ENCODE results near the gene SGO1. TPM values are rescaled to one million over a fixed set of nuclear protein-coding genes. Genes with fewer than 3 reads are reported as not detected.
"Not testable (repeated sequence)": the region's sequence is repeated elsewhere in the genome, so short reads cannot be mapped to it uniquely, and the experiment has no call there.

SGO1 gene
- total RNA-seq, 1 donor from 2014 or later: 10.3 TPM

GRCh38 chr3:20218215-20218614 is 32.2 kb upstream of the SGO1 start:
- no peak for TF ChIP-seq CTCF (conservative IDR thresholded peaks at IDR 0.05; ENCODE audit: low read depth, low read length)
- H3K4me3 ChIP-seq (ENCODE audit: low read depth, low read length): no peak overlapping the region
- DNase-seq (ENCODE audit: low read depth): no peak

- no peak for DNase-seq (ENCODE audit: low read depth)
- no peak for TF ChIP-seq CTCF (conservative IDR thresholded peaks at IDR 0.05; ENCODE audit: low read depth, low read length)
- no peak overlapping the region for H3K4me3 ChIP-seq (ENCODE audit: low read depth, low read length)
Measured at GRCh38 chr3:20215636-20216035, 29.6 kb upstream of the SGO1 start.

- H3K4me3 ChIP-seq (ENCODE audit: low read depth, low read length); DNase-seq (ENCODE audit: low read depth): not testable (repeated sequence)
Measured at GRCh38 chr3:20213491-20213890, 27.5 kb upstream of the SGO1 start.

GRCh38 chr3:20207945-20208344 is 21.9 kb upstream of the SGO1 start:
- DNase-seq (ENCODE audit: low read depth); H3K4me3 ChIP-seq (ENCODE audit: low read depth, low read length): not testable (repeated sequence)

- DNase-seq (ENCODE audit: low read depth); H3K4me3 ChIP-seq (ENCODE audit: low read depth, low read length): not testable (repeated sequence)
Measured at GRCh38 chr3:20205898-20206297, 19.9 kb upstream of the SGO1 start.

- no peak for TF ChIP-seq CTCF (conservative IDR thresholded peaks at IDR 0.05; ENCODE audit: low read depth, low read length)
- no peak for DNase-seq (ENCODE audit: low read depth)
- H3K4me3 ChIP-seq (ENCODE audit: low read depth, low read length): no peak overlapping the region
Measured at GRCh38 chr3:20201143-20201542, 15.1 kb upstream of the SGO1 start.

- H3K4me3 ChIP-seq (ENCODE audit: low read depth, low read length): no peak overlapping the region
- TF ChIP-seq CTCF (conservative IDR thresholded peaks at IDR 0.05; ENCODE audit: low read depth, low read length): no peak
- DNase-seq (ENCODE audit: low read depth): no peak
Measured at GRCh38 chr3:20197775-20198174, 11.8 kb upstream of the SGO1 start.

- no peak overlapping the region for H3K4me3 ChIP-seq (ENCODE audit: low read depth, low read length)
- TF ChIP-seq CTCF (conservative IDR thresholded peaks at IDR 0.05; ENCODE audit: low read depth, low read length): no peak
- DNase-seq (ENCODE audit: low read depth): no peak
Measured at GRCh38 chr3:20194793-20195460, 8.9 kb upstream of the SGO1 start.

GRCh38 chr3:20190991-20191390 is 5.0 kb upstream of the SGO1 start:
- H3K4me3 ChIP-seq (ENCODE audit: low read depth, low read length): no peak overlapping the region
- DNase-seq (ENCODE audit: low read depth): no peak
- peak; percentile 28 for TF ChIP-seq CTCF (conservative IDR thresholded peaks at IDR 0.05; ENCODE audit: low read depth, low read length)
